ENCODE data around the gene UIMC1. TPM values are rescaled to one million over a fixed set of nuclear protein-coding genes. Genes with fewer than 3 reads are reported as not detected.

The UIMC1 gene
- total RNA-seq, 1 experiment from 2014 or later: 53.0 TPM

GRCh38 chr5:177010153-177010552 lies 3.6 kb upstream of the UIMC1 start:
- Histone ChIP-seq H2AFZ (ENCODE audit: low read length) (no peak overlapping the region), H3K18ac (ENCODE audit: insufficient read length, low read depth, low read length) (no peak overlapping the region), H3K4me1 (ENCODE audit: insufficient read depth, low read length) (no peaks in the 10 kb centered on the region), H4K20me1 (ENCODE audit: control insufficient read depth, insufficient read depth, insufficient read length) (no peaks in the 10 kb centered on the region), H2BK120ac (ENCODE audit: low read depth, low read length, poor library complexity, severe bottlenecking) (no peak overlapping the region), H3K9ac (ENCODE audit: extremely low read depth, insufficient read length, low read length) (no peak overlapping the region), H3K27ac (ENCODE audit: insufficient read length, low read depth, low read length) (no peak overlapping the region), H2BK20ac (ENCODE audit: low read depth, low read length, poor library complexity, severe bottlenecking) (no peak overlapping the region), H4K5ac (ENCODE audit: insufficient read length, low read depth, low read length) (no peak overlapping the region), H3K4me2 (ENCODE audit: insufficient read depth, insufficient read length, low read length) (no peak overlapping the region), H4K8ac (replicated peaks; ENCODE audit: insufficient read length, low read depth, low read length) (no peak overlapping the region), H2BK15ac (ENCODE audit: low read depth, low read length) (no peak overlapping the region), H3K23me2 (ENCODE audit: insufficient read length, low read depth, low read length, poor library complexity, severe bottlenecking) (peaks cover 5% of the 10 kb centered on the region), H3K79me1 (ENCODE audit: insufficient read depth, low read depth, low read length, poor library complexity, severe bottlenecking) (peaks cover 2% of the 10 kb centered on the region), H3K9me3 (ENCODE audit: control insufficient read depth, low read depth, low read length) (no peaks in the 10 kb centered on the region), H3K79me2 (ENCODE audit: insufficient read depth, low read length) (peaks cover 5% of the 10 kb centered on the region; the same call in 1 of the 2 replicates), H3K56ac (ENCODE audit: insufficient read length, low read depth, low read length) (no peak overlapping the region), H3T11ph (ENCODE audit: low read length) (no peak overlapping the region), H3K23ac (ENCODE audit: insufficient read length, low read depth, low read length) (no peak overlapping the region), H2AK5ac (ENCODE audit: insufficient read length, low read length) (no peak overlapping the region), H2BK5ac (ENCODE audit: insufficient read length, low read length) (no peak overlapping the region), H4K91ac (ENCODE audit: insufficient read length, low read depth, low read length) (no peak overlapping the region), H2BK12ac (ENCODE audit: insufficient read length, low read depth, low read length) (no peak overlapping the region), H3K4ac (ENCODE audit: low read depth, low read length) (no peak overlapping the region), H3K27me3 (ENCODE audit: insufficient read depth, low read length) (no peaks in the 10 kb centered on the region), H3K14ac (ENCODE audit: insufficient read depth, low read length) (no peak overlapping the region)
- DNase-seq: no peak
- H3K27me3 Mint-ChIP-seq (ENCODE audit: low read depth): no peaks in the 10 kb centered on the region; the same call in 1 of the 2 replicates
- H3K36me3 Mint-ChIP-seq (ENCODE audit: insufficient read depth in 1 of 3, low read depth in 3 of 3): no peaks in the 10 kb centered on the region; a peak in 1 of 7 replicates
- no CpG with 5 or more reads among the region's 4 CpGs for WGBS (ENCODE audit: extremely low coverage, insufficient read length, low lambda C conversion rate)
- 0 out of 7 replicates have a peak overlapping the region, but pooled peaks of 1 of the 3 experiments have one; percentile 80 for H3K27ac Mint-ChIP-seq
- no peaks in the 10 kb centered on the region; a peak in 1 of 5 replicates for H3K9me3 Mint-ChIP-seq
- peaks cover 9 to 10% of the 10 kb centered on the region in 2 experiments for H3K4me1 Mint-ChIP-seq
- no peak overlapping the region for H3K4me3 Mint-ChIP-seq
- TF ChIP-seq CTCF (conservative IDR thresholded peaks at IDR 0.05): no peak

Measured in H9 (cell line).